T follicular helper cell (primary cell): ENCODE data around the gene PRAC1.
"Not testable (repeated sequence)": the region's sequence is repeated elsewhere in the genome, so short reads cannot be mapped to it uniquely, and the experiment has no call there.

Experiments
- DNase-seq: peaks from one replicate; pipeline ENCODE4 v3.0.0-alpha.2; 2020; ENCODE audit warnings: low read depth

Gene PRAC1

DNA sequence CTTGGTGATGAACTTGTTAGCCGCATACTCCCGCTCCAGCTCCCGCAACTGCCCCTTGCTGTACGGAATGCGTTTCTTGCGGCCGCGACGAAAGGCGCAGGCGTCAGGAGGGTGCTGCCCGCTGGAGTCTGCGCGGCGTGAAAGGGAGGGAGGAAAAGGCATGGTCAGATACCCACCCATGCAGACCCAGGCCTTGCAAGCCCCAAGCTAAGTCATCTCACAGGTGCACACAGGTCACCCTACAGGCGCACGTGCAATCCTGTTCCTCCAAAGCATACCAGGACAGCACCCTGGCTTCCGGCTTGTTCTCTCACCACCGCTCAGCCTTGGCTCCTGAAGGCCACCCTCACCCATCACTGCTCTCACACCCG is 4.6 kb upstream of the PRAC1 start:
- DNase-seq, result no peak

DNA sequence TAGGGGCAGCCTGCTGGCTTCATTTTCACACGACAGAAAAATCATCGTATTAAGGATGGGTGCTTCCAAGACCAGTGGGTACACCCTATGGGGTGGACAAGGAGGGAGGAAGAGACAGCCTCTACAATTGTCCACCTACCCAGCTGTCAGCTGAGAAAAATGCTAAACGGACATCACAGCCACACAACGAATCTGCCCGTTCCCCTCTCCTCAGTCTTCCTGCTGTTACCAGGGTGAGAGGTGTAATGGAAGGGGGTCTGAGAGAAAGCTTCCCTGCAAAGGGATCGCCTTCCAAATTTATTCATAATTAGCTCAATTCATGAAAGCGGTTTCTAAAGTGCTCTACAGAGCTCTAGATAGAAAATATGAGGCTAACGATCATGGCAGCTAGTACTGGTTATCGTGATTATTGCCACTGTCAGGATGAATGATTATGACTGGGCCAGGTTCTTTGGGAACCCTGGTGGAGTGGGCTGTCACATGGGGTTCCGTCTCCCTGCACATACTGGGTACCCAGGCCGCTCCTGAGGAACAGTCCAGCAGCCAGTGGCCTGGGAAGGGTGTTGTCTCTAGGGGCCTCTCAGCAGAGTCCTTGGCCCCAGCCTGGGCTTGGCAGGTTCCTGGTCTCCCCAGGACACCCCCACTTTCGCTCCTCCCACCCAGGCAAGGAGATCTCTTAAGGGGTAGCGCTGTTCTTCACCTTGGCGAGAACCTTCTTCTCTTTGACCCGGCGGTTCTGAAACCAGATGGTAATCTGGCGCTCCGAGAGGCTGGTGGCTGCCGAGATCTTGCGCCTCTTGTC is 4.0 kb upstream of the PRAC1 start:
- no peak for DNase-seq

DNA sequence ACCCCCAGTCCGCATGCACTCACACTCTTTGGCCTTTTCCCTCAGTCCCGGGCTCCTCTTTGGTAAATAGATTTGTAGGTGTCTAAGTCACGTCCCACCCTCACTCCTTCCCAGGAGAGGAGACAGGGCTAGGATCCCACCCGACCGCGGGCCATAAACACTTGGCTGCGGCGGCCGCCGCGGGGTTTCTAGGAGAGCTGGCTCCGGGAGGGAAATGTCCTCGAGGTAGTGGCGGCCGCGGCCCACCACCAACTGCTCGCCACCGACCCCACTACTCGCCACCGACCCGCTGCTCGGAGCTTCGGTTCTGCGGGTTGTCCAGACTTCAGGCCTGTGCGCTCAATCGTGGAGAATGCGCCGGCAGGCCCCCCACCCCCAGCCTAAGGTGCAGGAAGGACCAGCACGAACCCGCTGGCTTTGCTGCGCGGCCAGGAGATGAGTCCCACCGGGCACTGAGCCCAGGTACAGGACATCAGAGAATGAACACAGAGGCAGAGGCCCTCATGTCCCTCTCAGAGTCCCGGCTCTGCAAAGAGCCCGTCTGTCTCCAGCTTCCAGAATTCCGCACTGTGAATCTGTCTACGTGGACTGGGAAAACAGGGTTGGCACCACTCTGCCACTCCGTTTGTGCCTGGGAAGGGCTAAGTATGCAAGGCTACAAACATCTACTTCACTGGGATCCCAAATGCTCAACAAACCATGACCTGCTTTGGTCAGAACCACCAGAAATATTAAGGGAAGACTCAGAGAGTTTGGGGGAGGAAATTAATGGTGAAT is 3.2 kb upstream of the PRAC1 start:
- DNase-seq, result no peak

DNA sequence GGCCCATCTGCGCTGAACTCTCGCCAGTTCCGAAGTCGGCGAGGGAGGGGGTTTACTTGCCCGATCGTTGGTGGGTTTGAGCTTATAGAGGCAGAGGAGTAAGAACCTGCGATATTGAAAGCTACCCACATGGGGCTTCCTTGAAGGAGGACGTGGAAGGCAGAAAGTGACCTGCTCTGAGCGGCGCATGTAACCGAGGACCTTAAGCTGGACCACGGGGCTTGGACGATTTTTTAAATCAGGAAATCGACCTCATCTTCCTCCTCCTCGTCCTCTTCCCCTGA is 2.6 kb upstream of the PRAC1 start:
- DNase-seq, result no peak

DNA sequence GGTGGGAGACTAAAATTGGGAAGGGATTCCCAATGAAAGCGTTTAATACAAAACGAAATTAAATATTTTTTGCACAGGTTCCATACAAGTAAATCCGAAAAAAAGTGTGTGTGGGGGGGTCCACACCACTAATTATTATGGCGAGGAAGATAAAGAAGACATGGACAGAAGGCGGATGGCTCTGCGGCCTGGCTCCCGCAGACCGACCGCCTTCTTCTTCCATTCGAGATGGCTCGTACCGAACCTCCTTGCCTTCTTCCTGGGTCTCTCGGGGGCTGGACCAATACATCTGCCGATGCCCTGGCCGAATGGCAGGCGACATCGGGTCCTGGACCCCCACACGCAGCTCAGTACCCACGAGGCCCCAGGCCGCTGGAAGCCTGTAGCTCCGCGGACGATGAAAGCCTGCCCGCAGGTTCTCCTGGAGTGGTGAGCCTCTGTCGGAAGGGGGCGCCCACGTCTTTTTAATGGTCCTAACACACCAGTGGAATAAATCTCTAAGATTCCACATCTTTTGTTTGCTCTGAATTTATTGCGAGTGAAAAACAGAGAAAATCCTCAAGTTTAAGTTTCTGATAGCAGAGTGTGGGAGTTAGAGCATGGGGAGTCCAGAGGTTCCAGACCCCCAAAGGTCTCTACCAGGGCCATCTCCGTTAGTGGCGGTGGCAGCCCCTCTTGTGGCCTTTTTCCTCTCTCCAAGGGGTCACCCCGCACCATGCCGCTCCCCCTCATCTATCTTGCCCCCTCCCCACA is 2.1 kb upstream of the PRAC1 start:
- peak; percentile 67 for DNase-seq

DNA sequence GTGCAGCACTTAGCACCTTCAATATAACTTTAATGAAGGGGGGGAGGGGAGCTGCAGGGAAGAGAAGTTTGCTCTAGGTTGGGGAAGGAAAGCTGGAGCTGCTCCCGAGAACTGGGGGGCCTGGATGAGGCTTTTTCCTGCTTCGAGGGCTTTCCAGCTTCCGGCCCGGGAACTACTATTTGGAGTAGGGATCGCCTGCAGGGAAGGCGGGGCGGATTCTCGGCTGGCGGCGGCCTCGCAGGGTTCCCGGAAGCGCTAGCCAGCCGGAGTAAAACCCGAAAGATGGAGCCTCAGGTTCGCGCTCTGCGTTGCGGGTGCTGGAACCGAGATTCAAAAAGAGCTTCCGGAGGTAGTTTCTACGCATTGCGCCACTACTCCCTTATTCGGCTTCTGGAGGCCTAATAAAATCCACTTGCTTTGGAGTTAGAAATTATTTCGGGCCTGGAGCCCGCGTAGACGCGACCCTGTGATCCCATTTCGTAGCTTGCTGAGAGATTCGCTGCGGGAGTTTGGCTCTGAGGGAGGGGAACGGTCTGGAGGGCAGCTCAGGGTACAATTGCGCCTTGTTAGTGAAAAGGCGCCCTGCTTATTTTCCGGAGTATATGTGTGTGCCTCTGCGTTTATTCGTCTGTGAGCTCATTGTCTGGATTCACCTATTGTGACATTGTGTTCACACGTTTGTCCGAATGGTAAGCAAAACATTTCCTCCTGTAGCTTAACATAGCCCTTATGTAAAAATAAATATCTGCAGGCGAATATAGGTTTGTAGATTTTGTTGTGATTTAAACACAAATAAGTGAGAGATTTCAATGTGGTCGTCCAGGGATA is 1.3 kb upstream of the PRAC1 start:
- no peak for DNase-seq

DNA sequence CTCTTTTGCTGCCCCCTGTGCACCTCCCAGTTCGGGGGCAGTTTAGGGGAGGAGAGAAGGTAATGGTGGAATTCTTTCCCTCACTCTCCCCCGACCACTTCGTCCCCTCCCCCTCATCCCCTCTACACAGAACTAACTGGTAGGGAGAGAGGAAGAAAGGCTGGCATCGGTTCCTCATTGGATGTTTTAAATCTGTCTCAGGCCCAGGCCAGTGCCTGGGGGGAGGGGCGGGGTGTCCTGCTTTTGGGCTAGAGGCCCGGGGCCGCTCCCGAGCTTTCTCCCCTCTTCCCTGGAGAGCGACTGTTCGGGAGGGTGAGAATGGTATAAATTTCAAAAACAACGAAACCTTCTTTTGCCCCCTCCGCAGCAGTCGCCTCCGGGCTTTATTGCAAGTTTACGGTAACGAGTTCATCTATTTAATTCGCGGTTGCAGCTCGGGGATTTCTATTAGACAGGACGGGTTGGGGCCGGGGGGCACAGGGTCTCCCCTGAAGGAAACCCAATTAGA is 651 bp upstream of the PRAC1 start, which contains the start of gene PRAC2:
TSS of gene PRAC2 (plus strand) at position 271 of the 508 bp plus-strand sequence. CDS start 1,226 bp downstream, outside the sequence.
- no peak for DNase-seq

DNA sequence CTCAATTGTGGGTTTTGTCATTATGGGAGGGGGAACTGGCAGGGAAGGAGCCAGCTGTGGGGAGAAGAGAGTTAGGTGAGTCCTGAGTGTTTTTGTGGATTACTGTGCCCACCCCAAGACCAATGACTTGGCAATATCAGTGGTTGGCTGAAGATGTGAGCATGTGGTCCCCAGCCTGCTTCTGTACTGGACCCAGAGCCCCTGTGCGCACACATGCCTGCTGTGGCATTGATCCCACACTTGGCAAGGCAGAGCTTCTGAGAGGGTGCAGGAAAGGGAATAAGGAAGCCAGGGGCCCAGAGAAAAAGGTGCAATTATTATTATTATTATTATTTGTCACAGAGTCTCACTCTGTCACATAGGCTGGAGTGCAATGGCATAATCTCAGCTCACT is 1.3 kb downstream of the PRAC1 start:
- no peak for DNase-seq

DNA sequence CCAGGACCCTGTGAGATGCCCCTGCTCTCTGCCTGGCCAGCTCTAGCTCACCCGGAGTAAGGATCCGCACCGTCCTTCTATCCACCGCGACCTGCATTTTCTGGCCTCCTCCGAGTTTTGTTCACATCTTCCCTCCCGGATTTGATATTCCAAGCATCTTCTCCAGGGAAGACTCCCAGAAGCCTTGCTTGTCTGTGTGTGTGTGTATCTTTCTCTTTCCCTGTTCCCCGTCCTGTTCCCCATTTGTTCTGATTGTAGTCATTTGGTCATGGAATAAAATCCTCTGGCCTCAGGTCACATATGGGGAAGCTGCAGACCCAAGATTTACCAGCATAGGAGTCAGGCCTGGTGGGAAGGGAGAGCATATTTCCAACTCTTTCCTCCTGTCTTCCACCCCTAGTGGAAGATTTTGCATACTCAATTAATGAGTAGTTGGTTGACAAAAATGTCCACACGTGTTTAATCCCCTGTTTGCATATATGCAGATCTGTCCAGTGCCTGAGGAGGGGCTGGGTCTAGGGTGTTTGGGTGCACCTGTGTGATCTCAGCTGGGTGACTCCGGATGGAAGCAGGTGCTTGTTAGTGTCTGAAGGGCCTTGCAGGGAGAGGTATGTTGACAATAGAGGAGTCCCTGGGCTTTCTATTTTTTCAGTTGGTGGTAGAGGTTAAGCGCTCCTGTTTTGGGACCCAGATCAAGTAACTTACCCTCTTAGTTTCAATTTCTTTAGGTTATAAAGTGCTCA is 1.9 kb downstream of the PRAC1 start:
- no peak for DNase-seq

DNA sequence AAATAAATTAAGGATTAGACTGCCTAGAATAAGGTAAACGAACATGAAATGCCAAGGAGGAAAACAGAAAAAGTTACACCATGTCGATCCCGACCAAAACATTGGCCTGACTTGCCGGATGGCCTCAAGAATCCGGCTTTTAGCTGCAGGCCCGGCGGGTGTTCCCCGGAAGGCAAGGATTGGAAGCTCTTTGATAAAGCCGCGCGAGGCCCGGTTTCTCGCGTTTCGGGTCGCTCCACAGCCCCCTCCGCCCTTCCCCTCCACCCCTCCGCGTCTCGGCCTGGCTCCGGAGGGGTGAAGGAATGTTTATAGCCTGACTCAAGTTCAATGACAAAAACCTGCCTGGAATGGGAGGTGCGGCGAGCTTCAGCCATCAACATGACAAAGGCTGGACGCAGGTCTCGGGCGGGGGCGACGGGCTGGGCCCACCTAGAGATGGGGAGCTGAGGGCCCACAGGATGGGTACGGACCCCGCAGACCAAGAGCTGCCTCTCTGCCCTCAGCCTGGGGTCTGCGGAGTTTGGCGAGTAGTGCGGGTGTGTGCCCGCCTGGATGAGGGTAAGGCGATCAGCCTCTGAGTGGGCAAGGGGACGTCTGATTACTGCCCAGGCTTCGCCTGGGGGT is 2.6 kb downstream of the PRAC1 start:
- no peak for DNase-seq

DNA sequence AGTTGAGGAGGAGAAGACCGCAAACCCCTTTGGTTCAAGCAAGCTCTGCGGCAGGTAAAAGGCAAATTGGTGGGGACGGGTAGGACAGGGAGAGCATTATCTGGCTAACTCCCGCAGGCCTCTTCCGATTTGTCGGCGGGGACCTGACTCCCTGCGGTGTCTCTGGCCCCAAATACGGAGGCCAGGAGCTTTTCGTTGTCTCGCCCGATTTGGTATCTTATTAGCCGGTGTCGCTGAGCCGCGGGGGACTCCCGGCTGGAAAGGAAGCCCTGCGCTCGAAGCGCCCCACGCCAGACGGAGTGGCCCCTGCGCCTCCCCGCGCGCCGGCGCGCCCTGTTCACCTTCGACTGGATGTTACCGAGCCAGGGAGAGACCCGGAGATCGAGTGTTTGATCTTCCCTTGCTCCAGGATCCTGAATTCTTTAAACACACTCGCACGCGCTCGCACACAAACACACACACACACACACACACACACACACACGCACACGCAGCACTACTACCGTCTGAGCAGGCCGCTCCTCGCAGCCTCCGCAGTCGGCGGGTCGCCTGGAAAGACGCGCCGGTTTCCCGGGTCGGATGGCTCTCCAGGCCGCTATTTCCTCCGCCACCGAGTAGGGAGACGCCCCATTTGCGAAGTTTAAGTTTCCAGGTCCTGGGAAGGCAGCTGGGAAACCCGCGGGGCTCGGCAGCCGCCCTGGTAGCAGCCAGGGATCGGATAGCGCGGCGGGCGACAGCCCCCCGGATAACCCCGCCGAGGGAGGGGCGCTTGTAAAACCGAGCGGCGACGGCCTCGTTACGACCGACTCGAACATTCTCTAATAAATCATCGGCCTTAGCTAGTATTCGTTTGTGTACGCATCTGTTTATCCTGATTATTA is 3.3 kb downstream of the PRAC1 start:
- DNase-seq, result no peak

DNA sequence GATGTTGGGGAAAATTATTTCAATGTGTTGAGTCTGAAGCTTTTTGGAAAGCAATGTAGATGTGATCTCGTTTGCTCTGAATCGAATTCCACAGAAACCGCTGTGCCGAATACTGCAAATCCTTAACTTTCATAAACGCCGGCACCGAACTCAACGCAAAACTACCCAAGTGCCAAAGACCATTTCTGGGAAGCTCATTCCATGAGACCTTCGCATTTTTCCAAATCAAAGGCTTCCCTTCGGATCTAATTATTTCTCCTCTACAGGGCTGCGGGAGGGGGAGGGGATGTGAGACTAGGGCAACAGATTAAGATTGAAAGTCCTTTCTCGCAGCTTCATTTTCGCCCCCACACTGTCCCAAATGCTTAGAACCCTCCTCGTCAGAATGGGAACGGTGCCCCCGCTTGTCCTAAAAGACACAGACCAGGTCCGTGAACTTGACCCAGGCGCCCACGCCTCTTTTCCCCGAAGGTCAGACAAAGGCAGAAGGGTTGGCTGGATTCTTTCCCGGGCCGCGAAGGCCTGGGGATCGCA is 4.0 kb downstream of the PRAC1 start:
- DNase-seq, result no peak

DNA sequence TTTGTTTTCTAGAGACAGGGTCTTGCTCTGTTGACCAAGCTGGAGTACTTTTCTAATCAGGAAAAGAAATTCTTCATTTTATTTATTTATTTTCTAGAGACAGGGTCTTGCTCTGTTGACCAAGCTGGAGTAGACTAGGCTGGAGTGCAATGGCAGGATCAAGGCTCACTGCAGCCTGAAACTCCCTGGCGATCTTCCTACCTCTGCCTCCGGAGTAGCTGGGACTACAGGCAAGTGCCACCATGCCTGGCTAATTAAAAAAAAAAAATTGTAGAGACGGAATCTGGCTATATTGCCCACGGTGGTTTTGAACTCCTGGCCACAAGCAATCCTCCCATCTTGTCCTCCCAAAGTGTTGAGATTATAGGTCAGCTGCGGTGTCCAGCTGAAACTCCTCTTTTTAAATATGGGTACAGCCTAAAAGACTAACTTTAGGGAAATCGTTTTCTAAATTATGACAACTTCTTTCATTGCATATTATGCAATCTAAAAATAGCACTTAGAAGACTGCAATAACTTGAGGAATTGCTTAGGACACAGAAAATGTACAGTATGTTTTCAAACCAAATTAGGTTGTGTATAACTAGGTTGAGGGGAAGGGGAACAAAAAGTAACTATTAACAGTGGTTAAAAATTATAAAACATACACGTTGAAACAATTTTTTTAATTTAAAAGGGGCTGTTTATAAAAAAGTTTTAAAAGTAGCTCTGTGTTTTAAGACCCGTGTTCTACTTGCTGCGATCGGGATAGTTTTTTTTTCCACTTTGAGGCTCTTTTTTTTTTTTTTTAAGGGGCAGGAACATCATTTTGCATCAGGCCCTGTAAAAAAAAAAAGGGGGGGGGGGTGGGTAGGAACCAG is 4.7 kb downstream of the PRAC1 start:
- DNase-seq, result no peak

DNA sequence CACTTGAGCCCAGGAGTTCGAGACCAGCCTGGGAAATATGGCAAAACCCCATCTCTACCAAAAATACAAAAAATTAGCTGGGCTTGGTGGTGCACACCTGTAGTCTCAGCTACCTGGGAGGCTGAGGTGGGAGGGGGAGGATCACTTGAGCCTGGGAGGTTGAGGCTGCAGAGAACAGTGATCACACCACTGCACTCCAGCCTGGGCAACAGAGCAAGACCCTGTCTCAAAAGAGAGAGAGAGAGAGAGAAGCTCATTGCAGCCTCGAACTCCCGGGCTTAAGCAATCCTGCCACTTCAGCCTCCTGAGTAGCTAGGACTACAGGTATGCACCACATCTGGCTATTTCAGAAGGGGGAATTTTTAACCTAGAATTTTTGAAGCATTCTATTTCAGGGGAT is 5.8 kb downstream of the PRAC1 start:
- not testable (repeated sequence) for DNase-seq

DNA sequence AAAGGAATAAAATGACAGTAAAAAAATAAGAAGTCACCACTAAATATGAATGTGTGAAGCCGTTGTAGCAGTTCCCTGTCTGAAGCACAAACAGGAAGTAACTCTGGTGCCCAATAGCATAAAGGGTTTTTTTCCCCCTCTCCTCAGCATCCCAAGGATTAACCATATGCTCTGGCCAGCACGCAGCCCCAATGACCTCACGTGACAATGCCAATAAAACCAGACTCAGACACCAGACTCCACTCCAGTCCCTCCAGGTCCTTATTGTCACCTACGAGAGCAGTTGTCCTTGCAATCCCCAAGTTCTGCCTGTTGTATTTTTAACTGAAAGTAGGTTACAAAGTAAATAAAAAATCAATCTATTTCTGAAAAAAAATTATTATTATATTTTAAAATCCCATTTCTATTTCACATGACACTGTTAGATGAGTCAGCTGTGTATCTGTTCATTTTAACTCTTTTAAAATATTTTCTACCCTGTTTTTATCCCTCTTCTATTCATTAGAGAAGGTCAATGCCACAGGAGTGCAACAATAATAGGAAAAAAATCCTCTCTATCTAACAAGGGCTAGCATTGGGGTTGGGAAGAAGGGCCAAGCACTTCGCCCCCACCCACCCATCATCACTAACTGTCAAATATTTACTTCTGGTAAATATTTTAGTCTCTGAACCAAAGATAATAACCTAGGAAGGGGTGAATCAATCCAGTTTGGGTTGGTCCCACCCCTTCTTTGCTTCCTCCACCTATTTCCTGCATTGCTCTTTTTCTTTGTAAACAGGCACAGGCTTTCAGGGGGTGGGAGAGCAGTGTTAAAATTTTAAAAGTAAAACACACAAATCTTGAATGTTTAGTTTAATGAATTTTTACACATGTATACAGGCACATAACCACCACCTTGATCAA is 6.6 kb downstream of the PRAC1 start:
- no peak for DNase-seq

DNA sequence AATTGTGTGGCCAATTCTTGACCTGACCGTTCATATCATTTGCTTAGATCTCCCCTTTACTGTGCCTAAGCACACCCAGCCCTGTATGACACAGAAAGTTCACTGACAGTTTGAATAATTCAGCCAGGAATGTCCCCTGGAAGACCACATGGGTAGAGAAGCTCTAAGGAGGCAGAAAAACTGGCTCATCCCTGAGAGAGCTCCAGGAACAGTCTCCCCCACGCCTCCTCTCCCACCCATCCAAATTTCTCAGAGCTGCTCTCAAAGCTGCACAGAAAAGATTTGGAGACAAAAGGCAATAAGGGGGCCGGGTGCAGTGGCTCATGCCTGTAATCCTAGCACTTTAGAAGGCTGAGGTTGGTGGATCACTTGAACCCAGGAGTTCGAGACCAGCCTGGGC is 11.2 kb downstream of the PRAC1 start:
- DNase-seq, result no peak
